ENCODE data around the gene ADM. TPM values are rescaled to one million over a fixed set of nuclear protein-coding genes. Genes with fewer than 3 reads are reported as not detected.

The ADM gene
- total RNA-seq, 1 experiment from 2014 or later = 87.2 TPM

DNA sequence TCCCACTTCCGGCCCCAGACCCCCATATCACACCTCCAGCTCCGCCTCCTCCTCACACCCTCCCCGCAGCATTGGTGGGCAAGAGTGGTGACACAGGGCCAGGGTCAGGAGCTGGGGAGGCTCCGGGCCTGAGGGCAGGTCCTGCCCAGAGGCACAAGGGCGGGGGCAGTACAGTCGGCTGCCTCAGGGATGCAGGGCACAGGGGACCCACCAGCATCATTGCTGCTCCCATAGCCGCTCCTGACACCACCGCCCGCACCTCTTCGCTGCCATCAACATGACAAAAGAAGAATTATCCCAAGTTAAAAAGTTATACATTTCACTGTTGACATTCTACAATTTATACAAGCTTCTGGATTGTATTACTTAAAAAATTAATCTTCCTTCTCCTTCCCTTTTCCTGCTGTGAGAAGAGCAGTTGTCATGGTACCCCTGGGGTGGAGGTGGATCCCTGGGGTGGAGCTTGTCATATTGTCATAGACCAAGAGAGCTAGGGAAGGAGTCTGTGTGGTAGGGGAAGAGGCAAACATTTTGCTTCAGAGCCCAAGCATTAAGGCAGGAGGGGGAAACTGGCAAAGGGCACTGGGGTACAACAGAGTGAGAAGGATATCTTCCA is 15.0 kb upstream of the ADM start:
- Histone ChIP-seq H3K4me3 (replicated peaks in 1 of 2; ENCODE audit: low read depth in 1 of 2, low read length in 2 of 2) (no peak overlapping the region), H3K9me3 (ENCODE audit: control insufficient read depth in 1 of 2, insufficient read depth in 1 of 2, low read depth in 1 of 2, low read length in 2 of 2) (no peaks in the 10 kb centered on the region), H3K79me2 (ENCODE audit: insufficient read depth, low read length) (peaks cover 62% of the 10 kb centered on the region), H3K27me3 (ENCODE audit: insufficient read depth, low read length) (no peaks in the 10 kb centered on the region), H2AFZ (ENCODE audit: low read depth, low read length, poor library complexity, severe bottlenecking) (no peak overlapping the region), H3K36me3 (ENCODE audit: control insufficient read depth in 1 of 2, insufficient read depth in 2 of 2, low read length in 2 of 2) (no peaks in the 10 kb centered on the region), H3K27ac (ENCODE audit: low read depth, low read length) (no peak overlapping the region), H3K9me2 (ENCODE audit: insufficient read depth) (no peaks in the 10 kb centered on the region), H3K4me2 (ENCODE audit: low read length) (no peak overlapping the region), H3K9ac (ENCODE audit: low read length) (no peak overlapping the region), H4K20me1 (ENCODE audit: insufficient read depth) (no peaks in the 10 kb centered on the region), H3K4me1 (ENCODE audit: control insufficient read depth in 1 of 2, insufficient read depth in 2 of 2, low read length in 2 of 2) (peaks cover 2 to 18% of the 10 kb centered on the region in 2 experiments)
- DNase-seq (ENCODE audit: low read depth, low spot score) (no peak), ATAC-seq (no peak)
- RAD21 ChIA-PET (ENCODE audit: low non-redundant PET in 1 of 2, low total read pairs in 2 of 2, uncharacterized antibody in 2 of 2, unreplicated experiment in 2 of 2) = no interaction called here
- TF ChIP-seq JUND (IDR thresholded peaks at IDR 0.05) (no peak), ZFX (IDR thresholded peaks at IDR 0.05) (no peak), ELF1 (IDR thresholded peaks at IDR 0.05; ENCODE audit: borderline replicate concordance, low read depth) (no peak), EZH2phosphoT487 (IDR thresholded peaks at IDR 0.05; ENCODE audit: borderline replicate concordance) (no peak), SP1 (IDR thresholded peaks at IDR 0.05; ENCODE audit: low read depth) (no peak), EZH2 (IDR thresholded peaks at IDR 0.05) (no peak), CEBPB (IDR thresholded peaks at IDR 0.05; ENCODE audit: low read depth) (no peak), YY1 (IDR thresholded peaks at IDR 0.05; ENCODE audit: extremely low read depth, insufficient replicate concordance, low read depth, low read length) (no peak), CBX3 (IDR thresholded peaks at IDR 0.05; ENCODE audit: low read depth) (no peak), FOSL1 (IDR thresholded peaks at IDR 0.05; ENCODE audit: low read depth) (no peak), TCF7L2 (IDR thresholded peaks at IDR 0.05; ENCODE audit: borderline replicate concordance, extremely low read depth, insufficient read depth, insufficient read length) (no peak), SRF (IDR thresholded peaks at IDR 0.05; ENCODE audit: low read depth) (no peak)
- TF ChIP-seq, protein P1, sequence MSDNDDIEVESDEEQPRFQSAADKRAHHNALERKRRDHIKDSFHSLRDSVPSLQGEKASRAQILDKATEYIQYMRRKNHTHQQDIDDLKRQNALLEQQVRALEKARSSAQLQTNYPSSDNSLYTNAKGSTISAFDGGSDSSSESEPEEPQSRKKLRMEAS (IDR thresholded peaks at IDR 0.05) = no peak
- TF ChIP-seq, protein P2, sequence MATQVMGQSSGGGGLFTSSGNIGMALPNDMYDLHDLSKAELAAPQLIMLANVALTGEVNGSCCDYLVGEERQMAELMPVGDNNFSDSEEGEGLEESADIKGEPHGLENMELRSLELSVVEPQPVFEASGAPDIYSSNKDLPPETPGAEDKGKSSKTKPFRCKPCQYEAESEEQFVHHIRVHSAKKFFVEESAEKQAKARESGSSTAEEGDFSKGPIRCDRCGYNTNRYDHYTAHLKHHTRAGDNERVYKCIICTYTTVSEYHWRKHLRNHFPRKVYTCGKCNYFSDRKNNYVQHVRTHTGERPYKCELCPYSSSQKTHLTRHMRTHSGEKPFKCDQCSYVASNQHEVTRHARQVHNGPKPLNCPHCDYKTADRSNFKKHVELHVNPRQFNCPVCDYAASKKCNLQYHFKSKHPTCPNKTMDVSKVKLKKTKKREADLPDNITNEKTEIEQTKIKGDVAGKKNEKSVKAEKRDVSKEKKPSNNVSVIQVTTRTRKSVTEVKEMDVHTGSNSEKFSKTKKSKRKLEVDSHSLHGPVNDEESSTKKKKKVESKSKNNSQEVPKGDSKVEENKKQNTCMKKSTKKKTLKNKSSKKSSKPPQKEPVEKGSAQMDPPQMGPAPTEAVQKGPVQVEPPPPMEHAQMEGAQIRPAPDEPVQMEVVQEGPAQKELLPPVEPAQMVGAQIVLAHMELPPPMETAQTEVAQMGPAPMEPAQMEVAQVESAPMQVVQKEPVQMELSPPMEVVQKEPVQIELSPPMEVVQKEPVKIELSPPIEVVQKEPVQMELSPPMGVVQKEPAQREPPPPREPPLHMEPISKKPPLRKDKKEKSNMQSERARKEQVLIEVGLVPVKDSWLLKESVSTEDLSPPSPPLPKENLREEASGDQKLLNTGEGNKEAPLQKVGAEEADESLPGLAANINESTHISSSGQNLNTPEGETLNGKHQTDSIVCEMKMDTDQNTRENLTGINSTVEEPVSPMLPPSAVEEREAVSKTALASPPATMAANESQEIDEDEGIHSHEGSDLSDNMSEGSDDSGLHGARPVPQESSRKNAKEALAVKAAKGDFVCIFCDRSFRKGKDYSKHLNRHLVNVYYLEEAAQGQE (IDR thresholded peaks at IDR 0.05; ENCODE audit: low read depth) = no peak
- TF ChIP-seq, protein P3, sequence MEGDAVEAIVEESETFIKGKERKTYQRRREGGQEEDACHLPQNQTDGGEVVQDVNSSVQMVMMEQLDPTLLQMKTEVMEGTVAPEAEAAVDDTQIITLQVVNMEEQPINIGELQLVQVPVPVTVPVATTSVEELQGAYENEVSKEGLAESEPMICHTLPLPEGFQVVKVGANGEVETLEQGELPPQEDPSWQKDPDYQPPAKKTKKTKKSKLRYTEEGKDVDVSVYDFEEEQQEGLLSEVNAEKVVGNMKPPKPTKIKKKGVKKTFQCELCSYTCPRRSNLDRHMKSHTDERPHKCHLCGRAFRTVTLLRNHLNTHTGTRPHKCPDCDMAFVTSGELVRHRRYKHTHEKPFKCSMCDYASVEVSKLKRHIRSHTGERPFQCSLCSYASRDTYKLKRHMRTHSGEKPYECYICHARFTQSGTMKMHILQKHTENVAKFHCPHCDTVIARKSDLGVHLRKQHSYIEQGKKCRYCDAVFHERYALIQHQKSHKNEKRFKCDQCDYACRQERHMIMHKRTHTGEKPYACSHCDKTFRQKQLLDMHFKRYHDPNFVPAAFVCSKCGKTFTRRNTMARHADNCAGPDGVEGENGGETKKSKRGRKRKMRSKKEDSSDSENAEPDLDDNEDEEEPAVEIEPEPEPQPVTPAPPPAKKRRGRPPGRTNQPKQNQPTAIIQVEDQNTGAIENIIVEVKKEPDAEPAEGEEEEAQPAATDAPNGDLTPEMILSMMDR (IDR thresholded peaks at IDR 0.05 in 2 of 3, conservative IDR thresholded peaks at IDR 0.05 in 1 of 3; ENCODE audit: borderline replicate concordance in 1 of 3, insufficient read depth in 1 of 3, low read depth in 2 of 3, low read length in 2 of 3) = no peak
- TF ChIP-seq, protein P4, sequence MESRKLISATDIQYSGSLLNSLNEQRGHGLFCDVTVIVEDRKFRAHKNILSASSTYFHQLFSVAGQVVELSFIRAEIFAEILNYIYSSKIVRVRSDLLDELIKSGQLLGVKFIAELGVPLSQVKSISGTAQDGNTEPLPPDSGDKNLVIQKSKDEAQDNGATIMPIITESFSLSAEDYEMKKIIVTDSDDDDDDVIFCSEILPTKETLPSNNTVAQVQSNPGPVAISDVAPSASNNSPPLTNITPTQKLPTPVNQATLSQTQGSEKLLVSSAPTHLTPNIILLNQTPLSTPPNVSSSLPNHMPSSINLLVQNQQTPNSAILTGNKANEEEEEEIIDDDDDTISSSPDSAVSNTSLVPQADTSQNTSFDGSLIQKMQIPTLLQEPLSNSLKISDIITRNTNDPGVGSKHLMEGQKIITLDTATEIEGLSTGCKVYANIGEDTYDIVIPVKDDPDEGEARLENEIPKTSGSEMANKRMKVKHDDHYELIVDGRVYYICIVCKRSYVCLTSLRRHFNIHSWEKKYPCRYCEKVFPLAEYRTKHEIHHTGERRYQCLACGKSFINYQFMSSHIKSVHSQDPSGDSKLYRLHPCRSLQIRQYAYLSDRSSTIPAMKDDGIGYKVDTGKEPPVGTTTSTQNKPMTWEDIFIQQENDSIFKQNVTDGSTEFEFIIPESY (IDR thresholded peaks at IDR 0.05; ENCODE audit: extremely low read depth, insufficient replicate concordance, low read length) = no peak
- TF ChIP-seq, protein P5, sequence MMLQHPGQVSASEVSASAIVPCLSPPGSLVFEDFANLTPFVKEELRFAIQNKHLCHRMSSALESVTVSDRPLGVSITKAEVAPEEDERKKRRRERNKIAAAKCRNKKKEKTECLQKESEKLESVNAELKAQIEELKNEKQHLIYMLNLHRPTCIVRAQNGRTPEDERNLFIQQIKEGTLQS (IDR thresholded peaks at IDR 0.05) = no peak
- POLR2A ChIA-PET = interaction anchor here (2.5 kb wide), 1 partner anchor 15 kb away, joined by 7 read pairs; the partner anchor contains the start of gene ADM
- intact Hi-C loops (cut with micrococcal nuclease) = no loop called here
- BruUV-seq (replicated peaks) = no TSS peak
- CTCF ChIA-PET = no interaction called here
